HG03103 (cell line): ENCODE results near the gene SUPT4H1.
"Not testable (repeated sequence)": the region's sequence is repeated elsewhere in the genome, so short reads cannot be mapped to it uniquely, and the experiment has no call there.

Source experiments
- ATAC-seq: cut with Tn5 transposase; IDR thresholded peaks from one replicate; pipeline ENCODE4 v1.9.1; 2021; ENCODE audit warnings: low read depth; ENCODE audit not compliant: unreplicated experiment

SUPT4H1 gene

DNA sequence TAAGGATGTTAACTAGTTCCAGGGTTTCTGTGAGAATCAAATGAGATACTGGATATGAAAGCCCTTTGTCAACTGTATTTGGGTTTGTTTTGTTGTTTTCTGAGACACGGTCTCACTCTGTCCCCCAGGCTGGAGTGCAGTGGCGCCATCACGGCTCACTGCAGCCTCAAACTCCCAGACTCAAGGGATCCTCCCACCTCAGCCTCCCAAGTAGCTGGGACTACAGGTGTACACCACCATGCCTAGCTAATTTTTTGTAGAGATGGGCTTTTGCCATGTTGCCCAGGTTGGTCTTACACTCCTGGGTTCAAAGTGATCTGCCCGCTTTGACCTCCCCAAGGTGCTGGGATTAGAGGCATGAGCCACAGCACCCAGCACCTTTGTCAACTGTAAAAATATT lies 8.9 kb downstream of the SUPT4H1 start:
- no peak for ATAC-seq

DNA sequence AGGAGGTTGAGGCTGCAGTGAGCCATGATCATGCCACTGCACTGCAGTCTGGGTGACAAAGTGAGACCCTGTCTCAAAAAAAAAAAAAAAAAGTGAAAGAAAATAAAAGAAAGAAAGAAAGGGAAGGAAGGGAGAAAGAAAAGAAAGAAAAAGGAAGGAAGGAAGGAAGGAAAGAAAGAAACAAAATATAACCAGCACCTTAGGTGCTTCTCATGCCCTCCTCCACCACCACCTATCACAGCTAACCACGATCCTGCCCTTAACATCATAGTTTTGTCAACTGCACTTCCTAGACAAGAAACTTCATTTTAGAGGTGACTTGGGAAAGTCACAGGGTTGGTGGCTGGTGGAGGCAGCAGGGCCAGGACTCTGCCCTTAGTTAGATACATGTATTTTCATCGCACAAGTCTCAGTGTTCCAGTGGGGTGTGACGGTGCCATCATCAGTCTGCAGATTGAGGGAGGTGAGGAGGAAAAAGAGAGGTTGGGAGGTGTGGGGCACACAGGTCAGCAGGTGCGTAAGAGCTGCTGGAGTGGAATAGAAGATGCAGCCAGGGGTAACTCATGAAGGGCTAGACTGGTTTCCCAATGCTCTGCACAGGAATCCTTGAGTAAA lies 10.0 kb downstream of the SUPT4H1 start:
- ATAC-seq = no peak

GRCh38 chr17:58341136-58341860 lies 10.7 kb downstream of the SUPT4H1 start:
- ATAC-seq = not testable (repeated sequence)

- ATAC-seq = no peak
Observed at GRCh38 chr17:58340405-58340876, 11.6 kb downstream of the SUPT4H1 start.

DNA sequence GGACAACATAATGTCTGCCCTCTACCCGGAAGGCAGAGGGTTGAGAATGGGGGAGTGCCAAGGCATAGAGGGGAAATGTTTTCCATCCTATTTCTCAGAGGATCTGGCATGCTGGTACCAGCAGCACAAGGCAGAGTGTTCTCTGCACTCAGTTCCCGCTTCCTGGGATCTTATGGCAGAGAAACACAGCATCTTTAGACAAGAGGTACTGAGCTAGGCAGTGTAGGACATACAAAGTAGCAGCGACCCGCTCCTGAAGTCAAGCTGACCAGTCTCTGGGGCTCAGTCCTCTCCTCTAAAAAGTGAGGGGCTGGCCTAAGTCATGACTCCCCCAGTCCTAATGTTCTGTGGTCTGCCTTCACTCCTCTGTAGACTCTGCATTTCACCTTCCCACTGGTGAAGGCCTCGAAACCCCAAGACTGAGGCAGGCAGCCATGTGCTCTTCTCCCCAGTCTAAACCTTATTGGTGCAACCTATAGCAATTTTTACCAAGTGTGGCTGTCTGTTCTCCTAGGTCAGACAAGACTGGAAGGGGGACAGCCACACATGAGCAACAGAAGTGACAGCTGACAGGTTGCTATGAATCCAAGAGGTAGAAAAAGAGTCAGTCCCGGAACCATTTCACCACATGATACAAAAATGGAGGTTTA lies 12.1 kb downstream of the SUPT4H1 start:
- no peak for ATAC-seq

- no peak for ATAC-seq
Observed at GRCh38 chr17:58338841-58339754, 12.9 kb downstream of the SUPT4H1 start.

- ATAC-seq = no peak
Observed at GRCh38 chr17:58338454-58338840, 13.6 kb downstream of the SUPT4H1 start.

DNA sequence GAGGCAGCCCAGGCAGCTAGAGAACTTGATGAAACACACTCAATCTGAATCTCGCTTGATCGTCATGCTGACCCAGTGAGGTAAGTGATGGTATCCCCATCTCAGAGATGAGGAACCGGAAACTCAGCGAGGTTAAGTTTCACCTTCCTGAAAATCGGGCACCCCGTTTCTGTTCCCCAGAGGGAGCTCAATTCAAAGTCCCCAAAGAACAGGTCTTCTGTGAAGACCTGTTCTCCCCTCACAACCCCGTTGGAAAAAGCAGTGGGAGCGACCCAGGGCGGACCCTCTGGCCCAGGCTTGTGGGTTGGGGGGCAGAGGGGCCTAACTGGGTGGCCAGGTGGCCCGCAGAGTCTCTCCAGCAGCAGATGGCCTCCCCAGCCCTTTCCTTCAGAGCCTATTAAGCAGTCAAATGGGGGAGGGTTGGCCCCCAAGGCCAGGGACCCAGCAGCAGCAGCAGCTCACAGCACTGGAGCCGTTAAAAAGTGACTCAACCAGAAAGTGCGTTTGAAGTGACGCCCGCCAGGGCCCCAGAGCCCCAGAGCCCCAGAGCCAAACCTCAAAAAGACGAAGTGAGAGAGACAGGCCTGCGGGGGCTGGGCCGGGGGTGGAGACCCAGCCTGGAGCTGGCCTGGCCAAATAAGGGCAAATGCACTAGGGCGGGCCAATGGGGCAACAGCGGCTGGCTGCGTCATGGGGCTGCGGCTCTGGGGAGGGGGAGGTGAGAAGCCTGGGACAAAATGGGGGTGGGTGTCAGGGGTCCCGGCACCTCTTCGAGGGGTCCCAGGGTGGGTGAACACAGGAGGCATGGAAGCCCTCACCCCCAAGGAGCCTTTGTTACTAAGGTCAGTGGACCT lies 14.2 kb downstream of the SUPT4H1 start:
- peak; percentile 47 for ATAC-seq

DNA sequence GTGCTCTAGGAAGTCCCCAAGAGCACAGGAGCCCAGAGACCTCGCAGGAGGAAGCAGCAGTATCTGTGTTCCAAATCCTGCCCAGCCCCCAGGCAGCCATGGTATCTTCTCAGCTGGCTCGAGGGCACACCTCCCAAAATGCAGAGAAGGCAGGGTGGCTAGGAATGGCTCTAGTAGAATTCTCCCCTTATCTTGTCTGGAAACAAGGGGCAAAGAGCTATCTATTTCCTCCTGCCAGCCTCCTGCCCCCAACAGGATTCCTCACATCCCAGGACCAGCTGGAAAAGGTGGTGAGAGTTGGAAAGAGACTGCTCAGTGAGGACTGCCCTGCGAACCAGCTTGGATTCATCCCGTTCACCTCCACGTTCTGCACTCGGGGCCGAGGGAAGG lies 14.8 kb downstream of the SUPT4H1 start:
- ATAC-seq = no peak

GRCh38 chr17:58336456-58337209 lies 15.4 kb downstream of the SUPT4H1 start:
- ATAC-seq = no peak

GRCh38 chr17:58335779-58336455 lies 16.1 kb downstream of the SUPT4H1 start:
- no peak for ATAC-seq

DNA sequence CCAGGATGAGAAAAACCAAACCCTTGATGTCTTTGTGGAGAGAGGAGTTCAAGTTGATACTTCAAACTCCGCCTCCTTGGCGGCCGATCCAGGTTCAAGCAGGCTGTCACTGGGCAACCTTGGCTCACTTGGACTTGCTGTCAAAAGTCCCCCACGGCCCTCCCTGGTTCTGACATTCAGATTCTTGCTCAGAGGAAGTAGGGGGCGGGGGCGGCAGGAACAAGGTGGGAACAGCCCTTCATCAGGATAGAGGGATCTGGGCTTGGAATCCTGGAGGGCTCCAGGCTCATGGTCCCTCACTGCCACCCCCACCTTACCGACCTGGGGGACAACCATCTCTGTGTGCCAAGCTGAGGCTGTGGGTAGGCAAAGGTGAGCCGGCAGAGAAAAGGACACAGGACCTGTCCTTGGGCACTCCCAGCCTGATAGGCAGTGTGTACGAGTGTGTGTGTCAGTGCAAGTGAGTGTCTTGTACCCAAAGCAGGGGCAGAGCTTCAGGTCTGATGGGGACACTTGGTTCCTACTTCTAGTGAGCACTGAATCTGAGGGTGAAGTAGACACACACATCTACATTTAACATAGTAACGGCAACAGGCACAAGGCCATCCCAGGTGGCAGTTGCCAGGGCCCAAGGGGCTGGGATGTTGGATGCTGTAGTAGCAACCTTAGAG lies 16.8 kb downstream of the SUPT4H1 start:
- no peak for ATAC-seq

DNA sequence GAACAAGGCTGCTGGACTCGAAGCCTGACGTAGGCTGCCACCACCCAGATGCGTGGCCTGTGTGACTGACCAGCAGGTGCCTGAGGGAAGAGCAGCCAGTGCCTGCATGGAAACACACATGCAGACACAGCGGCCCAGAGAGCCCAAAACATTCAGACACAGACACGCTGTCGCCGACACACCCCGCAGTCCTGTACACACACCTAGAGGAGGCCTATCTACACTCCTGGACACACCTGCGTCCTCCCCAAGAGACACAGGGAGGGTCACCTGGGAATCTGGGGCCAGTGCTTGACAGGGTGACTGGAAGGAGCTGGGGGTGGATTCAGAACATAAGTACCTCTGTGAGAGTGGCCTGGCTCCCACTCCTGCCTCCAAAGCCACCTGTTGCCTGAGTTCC lies 17.3 kb downstream of the SUPT4H1 start:
- no peak for ATAC-seq

GRCh38 chr17:58334256-58334655 lies 17.7 kb downstream of the SUPT4H1 start:
- ATAC-seq = no peak

DNA sequence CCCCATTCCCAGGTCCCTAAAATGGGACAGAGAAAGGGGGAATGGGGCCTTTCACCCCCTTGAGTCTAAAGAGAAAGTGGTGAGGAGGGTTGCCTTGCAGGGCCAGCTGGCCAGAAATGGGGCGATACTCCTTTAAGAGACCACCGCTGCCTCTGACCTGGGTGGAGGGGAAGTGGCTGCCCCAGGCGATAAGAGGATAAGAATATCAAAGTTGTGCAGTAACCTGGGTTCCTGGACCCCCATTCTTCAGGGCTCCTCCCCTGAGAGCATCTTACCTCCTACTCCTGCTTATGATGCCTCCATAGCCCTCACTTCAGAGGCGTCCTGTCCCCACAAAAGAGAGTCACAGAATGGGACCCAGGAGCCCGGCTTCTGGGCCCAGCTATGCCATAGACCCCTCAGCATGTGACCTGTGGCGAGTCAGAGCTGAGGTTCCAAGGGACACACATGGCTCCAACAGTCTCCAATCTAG lies 18.2 kb downstream of the SUPT4H1 start:
- no peak for ATAC-seq

DNA sequence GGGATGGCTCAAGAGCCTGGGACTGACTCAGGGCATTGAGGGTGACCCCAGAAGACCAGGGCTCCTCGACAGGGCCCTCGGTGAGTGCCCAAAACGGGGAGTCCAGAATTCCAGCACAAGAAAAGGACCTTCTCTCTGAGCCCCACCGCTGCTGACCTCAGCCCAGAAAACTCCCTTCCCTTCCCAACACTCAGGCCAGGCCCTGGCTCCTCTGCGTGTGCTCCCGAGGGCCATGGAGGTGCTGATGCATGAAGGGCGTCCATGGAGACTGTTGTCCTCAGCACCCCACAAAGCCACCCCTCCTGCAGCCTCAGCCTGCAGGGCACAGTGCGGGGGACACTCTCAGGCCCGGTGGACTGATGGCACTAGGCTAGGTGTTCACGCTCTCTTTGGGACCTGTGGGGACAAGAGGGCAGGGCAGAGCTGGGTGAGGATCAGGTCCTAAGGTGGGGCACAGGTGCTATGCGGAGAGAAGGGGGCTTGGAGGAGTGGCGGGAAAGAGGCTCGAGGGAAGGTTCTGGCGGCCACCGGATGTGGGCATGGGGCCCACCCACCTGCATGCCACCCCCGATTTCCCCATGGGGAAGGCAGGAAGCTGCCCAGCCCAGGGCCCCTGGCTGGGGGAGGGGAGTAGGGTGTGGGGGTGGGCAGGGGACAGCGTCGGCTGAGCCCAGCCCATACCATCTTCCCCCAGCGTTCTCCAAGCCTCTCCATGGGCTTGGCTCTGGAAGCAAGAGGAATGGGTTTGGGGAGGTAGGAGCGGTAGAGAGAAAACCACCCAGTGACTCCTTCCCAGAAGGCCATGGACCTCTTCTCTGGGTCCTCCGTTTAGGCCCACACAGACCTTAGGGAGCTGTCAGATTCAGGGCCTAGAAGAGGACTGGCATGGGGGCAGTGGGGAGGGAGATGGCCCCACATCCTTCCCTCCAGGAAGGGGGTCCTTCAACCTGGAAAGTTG lies 18.9 kb downstream of the SUPT4H1 start:
- no peak for ATAC-seq
